Stromal cell of bone marrow (primary cell): ENCODE results near the gene HSD17B13.

Experiments used
- DNase-seq: peaks from one replicate; pipeline ENCODE4 v3.0.0-alpha.2; 2012; ENCODE audit warnings: low read depth

HSD17B13 gene, protein sequence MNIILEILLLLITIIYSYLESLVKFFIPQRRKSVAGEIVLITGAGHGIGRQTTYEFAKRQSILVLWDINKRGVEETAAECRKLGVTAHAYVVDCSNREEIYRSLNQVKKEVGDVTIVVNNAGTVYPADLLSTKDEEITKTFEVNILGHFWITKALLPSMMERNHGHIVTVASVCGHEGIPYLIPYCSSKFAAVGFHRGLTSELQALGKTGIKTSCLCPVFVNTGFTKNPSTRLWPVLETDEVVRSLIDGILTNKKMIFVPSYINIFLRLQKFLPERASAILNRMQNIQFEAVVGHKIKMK

DNA sequence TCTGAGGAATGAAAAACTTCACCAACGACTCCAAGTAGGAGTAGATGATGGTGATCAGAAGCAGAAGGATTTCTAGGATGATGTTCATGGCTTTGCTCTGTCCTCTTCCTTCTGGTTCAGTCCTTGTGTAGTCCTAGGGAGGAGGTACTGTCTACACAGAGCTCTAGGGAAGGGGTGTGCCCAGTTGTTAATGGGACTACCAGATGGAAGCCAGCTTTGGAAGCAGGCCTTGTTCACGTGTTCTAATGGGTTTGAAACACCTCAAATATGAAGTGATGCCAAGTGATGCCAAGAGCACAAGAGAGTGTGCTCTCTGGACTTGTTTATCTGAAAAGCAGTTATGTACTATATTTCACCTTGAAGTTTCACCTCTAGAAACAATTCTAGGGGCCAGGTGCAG, at the start of gene HSD17B13:
Gene HSD17B13 (minus strand): TSS at position 129 of the 400 bp plus-strand sequence. CDS start 41 bp downstream, at position 88.
- no peak for DNase-seq

DNA sequence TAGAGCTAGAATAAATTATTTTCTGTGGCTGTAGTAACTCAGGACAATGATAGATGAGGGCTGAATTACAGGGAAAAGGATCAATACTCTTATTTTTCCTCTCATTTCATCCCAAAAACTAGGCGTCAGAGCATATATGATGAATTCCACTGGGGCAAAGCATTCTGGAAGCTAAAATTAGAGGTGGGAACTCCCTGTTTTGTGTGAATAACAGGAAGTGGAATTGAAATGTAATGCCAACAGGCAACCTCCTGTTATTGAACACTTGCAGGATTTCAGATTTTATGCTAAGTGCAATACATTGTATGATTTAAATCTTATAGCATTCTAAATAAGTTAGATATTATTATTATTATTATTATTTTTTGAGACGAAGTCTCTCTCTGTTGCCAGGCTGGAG, 47.4 kb upstream of the HSD17B13 start:
- DNase-seq = no peak

DNA sequence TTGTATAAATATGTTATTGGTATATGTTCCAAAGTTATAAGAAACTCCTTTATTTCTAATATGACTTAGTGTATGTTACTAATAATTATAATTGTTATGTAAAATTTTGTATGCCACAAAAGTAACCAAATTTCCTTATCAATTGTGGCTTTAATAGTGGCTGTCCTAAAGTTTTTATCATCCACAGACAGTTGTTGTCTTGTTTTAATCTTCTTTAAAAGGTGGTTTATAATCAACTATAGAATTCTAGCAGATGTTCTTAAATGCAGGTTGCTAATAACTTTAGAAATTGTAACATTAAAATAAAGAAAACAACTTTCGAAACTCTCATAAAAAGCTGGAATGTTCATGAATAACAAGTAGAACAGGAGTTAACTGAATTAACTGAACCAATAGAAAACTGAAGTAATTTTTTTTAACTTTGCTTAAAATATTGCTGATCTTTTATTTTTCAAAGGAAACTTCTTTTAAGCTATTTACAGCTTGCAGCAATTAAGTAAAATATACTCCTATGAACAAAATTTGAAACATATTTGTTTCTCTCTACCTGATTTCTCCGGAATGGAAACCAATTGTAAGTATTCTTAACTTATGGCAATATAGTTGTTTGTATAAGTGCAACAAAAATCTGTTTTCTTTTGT, 44.0 kb upstream of the HSD17B13 start:
- DNase-seq = no peak

DNA sequence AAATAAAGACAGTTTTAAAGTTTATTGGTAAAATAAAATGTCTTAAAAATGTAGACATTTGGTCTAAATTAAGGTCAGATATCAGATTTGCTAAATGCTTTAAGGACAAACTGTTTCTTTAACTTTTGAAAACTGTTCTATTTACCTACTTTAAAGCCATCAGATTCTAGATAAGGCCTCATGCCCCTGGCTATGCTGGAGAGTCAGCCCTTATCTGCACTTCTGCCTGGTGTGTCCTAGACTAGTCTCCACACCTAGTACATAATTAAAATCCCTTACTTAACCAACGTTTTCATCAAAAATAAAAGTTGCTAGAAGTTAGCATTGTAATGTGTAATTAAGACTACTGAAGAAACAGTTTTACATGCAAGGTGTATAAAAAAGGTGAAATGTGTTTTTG, 42.7 kb upstream of the HSD17B13 start:
- DNase-seq = no peak

DNA sequence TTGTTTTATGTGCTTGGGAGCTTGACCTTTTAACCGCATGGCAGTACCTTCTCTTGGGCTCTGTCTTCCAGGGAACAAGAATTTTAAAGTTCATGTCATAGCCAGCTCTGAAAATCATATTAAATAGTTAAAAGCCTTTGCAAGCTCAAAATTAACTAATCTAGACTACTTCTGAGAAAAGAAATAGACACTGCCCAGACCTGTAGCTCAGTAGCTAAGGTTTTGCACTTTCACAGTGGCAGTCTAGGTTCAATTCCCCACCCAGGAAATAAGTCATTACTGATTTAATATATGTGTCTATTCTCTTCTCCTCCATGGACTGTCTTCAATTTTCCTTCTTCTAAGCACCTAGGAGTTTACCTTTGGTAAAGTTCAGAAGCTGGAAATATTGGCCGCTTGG, 40.9 kb upstream of the HSD17B13 start:
- DNase-seq = no peak

DNA sequence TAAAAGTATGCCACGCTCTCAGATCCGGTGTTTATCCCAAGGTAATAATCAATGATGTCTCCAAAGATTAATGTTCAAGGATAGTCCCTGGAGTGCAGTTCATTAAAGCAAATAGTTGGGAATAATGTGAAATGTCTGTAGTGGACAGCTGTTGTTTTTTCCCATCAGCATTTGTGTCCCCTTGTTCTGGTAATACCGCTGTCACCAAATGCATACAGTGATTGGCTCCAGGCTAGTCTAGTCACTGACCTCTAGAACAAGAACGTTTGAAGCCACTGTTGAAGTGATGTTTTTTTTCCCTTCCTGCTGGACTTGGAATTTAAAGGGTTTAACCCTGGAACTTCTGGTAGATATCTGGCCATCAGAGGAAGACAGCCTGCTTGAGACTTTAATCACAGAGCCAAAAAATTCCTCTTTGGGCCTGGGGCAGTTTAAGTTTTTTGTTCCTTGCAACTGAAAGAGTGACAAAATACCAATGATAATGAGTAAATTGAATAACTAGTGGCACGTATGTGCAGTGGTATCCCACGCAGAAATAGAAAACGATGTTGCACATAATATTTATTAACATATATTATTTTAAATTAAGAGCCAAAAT, 37.8 kb upstream of the HSD17B13 start:
- no peak for DNase-seq

DNA sequence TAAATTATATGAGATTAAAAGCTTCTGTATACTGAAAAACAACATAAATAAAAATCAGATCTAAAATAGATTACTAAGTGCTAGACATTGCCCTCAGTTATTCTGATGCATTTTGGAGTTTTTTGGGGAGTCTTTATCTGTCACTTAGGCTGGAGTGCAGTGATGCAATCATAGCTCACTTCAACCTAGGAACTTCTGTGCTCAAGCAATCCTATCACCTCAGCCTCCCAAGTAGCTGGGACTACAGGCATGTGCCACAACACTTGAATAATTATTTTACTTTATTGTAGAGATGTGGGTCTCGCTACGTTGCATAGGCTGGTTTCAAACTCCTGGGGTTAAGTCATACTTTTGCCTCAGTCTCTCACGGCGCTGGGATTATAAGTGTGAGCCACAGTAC, 36.6 kb upstream of the HSD17B13 start:
- no peak for DNase-seq

DNA sequence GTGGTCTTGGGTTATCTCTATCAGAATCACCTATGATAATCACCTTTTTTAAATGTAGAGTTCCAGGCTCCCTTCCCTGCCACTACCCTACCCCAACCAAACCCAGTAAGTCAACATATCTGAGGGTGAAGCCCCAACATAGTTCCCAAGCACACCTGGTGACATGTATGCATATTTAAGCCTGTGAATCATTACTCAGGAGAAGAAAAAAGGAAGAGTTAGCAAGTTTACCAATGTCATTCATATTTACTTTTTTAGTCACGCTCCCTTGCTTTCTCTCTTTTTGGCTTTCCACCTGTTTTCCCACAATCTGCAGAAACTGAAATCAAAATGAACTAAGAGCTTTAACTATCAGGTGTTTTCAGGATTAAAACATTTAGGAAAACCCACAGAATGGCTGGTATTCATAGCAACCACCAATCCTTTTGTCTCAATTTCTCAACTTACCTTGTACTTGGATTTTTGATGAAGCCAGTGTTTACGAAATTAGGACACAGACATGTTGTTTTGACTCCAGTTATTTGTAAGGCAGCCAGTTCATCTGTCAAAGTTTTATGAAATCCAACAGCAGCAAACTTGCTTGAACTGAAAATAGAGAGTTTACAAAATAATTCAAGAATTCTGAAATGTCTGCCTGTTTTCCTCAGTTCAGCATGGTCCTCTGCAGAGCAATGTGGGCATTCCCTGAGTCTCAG, 34.3 kb upstream of the HSD17B13 start:
- DNase-seq = no peak

DNA sequence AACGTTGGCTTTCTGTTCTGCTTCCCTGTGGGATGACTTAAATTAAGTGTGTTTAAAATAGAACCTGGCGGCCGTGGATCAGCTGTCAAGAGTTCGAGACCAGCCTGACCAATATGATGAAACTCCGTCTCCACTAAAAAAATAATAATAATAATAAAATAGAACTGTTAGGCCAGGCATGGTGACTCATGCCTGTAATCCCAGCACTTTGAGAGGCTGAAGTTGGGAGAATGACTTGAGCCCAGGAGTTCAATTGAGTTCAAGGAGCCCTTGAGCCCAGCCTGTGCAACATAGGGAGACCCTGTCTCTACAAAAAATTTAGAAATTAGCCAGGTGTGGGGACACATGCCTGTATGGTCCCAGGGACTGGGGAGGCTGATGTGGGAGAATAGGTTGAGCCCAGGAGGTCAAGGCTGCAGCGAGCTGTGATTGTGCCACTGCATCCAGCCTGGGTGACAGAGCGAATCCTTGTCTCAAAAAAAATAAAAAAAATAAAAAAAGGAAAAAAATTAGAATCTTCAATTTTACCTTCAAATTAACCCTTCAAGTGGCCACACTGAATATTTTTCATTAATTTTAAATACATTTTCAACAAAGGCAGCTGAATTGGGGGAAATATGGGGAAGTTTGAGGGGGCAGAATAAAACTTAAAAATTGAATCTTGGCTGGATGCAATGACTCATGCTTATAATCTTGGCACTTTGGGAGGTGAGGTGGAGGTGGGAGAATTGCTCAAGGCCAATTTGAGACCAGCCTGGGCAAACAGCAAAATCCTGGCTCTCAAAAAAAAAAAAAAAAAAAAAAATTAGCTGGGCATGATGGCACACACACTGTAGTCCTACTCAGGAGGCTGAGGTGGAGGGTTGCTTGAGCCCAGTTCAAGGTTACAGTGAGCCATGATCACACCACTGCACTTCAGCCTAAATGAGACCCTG, 31.8 kb upstream of the HSD17B13 start:
- DNase-seq = peak; percentile 35

DNA sequence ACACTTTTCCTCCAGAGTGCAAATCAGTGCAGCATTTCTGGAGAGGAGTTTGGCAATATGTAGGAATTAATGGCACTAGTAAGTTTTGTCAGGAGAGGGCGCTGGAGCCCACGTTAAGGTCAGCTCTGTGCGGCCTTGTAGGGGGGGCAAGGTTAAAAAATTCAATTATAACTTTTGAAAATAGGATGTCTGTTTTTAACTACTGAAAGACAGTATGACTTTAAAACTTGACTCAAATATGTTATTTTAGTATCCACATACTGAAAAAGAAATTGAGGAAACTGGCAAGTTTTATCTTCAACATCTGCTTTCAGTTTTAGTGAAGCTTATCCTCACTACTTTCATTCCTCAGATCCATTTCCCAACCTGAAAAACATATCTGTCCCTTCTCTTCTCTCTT, 30.9 kb upstream of the HSD17B13 start:
- DNase-seq = peak; percentile 44

DNA sequence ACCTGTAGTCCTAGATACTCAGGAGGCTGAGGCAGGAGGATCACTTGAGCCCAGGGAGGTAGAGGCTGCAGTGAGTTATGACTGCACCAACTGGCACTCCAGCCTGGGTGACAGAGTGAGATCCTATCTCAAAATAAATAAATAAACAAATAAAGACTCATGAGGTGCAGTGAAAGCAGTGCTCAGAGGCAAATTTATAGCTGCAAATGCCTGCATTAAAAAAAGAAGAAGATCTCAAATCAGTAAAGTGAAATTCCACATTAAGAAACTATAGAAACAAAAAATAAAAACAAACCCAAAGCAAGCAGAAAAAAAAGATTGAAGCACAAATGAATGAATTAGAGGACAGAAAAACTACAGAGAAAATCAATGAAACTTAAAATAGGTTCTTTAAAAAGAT, 22.5 kb upstream of the HSD17B13 start:
- DNase-seq = no peak

DNA sequence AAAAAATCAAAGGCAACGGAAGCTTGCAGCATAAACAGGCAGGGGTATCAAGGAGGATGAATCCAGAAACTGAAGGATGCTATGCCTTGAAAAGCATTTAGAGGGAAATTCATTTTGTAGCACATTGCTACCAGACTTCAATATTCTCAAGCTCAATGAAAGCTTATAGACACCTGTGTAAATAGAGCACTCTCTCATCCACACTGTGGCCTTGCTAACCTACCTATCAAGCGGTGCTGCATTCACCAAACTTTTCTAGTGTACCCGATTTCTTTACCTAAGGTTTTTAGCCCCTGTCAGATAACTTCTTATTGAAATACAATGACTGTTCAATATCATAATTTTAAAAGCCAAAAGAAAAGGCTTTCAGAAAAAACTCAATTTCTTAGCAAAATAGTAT, 20.2 kb upstream of the HSD17B13 start:
- DNase-seq = no peak

DNA sequence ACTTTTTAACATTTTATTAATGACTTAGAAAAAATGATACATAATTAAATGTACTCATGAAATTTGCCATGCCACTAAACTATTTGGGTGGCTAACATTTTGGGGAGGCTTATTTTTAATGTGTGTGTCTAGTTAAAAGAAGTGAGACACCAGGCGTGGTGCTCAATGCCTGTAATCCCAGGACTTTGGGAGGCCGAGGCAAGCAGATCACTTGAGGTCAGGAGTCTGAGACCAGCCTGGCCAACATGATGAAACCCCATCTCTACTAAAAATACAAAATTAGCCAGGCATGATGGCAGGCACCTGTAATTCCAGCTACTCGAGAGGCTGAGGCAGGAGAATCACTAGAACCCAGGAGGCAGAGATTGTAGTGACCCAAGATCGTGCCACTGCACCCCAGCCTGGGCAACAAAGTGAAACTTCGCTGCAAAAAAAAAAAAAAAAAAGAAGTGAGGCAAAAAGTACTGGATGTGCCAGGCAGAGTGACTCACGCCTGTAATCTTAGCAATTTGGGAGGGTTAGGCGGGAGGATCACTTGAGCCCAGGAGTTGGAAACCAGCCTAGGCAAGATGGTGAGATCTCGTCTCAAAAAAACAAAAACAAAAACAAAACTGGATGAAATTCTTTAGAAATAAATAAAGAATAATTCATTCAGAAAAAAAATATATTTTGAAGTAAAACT, 19.4 kb upstream of the HSD17B13 start:
- peak; percentile 53 for DNase-seq

DNA sequence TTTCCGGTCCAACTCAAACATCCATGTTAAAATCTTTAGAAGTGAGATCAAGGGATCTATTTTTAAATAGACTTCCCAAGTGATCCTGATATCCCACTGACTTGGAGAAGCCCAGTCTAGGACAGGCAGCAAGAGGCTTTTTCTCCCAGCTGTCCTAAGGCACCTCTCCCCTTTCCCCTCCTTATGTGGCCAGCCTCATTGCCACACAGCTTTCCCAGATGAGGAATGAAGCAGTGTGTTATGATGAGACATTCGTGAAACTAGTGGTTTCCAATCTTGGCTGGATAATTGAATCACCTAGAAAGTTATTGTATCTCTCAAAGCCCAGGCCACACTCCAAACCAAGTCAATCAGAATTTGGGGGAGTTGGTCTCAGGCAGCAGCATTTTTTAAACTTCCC, 16.8 kb upstream of the HSD17B13 start:
- DNase-seq = no peak

DNA sequence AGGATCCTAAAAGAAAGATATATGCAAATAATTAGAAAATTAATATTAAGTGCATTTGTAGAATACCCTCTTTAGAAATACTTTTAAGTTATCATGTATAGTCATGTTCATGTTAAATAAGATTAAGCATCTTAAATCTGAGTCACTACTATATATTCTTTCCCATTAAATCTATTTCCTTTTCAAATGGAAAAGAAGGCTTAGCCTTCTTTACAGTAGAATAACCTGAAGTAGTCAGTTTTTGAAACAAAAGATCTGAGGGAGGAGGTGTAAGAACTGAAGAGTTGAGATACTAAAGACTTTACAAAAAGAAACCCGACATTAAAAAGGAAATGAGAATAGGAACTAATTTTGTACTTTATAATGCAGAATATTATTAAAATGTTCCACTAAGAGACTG, 14.7 kb upstream of the HSD17B13 start:
- DNase-seq = no peak

DNA sequence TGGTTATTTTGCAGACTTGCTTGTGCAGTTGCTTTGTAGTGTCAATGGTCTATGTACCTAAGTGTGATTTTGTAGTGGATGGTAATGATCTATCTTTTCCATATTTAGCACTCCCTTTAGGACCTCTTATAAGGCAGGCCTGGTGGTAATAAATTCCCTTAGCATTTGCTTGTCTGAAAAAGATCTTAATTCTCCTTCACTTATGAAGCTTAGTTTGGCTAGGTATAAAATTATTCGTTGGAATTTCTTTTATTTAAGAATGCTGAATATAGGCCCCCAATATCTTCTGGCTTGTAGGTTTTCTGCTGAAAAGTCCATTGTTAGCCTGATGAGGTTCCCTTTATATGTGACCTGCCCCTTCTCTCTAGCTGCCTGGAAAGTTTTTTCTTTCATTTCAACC, 10.6 kb upstream of the HSD17B13 start:
- DNase-seq = no peak

DNA sequence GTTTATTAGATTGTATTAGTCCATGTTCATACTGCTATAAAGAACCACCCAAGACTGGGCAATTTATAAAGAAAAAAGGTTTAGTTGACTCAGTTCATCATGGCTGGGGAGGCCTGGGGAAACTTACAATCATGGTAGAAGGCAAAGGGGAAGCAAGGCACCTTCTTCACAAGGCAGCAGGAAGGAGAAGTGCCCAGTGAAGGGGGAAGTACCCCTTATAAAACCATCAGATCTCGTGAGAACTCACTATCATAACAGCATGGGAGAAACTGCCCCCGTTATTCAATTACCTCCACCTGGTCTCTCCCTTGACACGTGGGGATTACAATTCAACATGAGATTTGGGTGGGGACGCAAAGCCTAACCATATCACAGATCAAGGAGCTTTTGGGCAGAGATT, 8.1 kb upstream of the HSD17B13 start:
- DNase-seq = no peak

DNA sequence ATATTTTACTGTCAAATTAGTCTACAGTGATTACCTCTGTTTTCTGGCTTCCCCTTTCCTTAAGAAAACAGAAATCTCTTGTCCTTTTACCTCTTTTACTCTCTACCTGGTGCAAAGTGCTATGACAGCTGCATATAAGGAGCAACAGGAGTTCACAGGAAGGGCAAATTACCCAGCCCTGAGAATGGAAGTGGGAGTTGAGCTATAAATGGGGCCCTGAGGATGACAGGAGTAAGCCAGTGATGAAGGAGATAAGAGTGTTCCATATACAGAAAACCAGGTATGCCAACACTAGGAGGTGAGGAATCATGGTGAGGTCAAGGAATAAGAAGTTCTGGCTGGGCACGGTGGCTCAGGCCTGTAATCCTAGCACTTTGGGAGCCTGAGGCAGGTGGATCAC, 4.5 kb upstream of the HSD17B13 start:
- no peak for DNase-seq

DNA sequence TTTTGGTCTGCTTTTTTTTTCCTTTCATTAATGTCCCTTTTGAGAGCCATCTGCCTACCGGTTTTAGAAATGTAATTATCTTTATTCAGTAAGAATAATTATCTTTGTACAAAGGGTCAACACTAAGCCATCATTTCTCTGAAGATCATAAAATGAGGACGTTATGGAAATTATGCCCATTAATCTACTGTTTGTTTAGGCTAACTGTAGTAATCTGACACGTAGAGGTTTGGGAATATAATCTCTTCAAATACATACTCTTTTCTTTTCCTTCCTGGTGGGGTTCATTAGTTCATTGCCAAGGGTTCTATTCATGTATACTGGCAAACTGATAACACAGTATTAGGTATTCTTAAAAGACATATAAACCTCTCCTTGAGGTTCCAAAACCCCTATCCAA, 3.8 kb upstream of the HSD17B13 start:
- no peak for DNase-seq

DNA sequence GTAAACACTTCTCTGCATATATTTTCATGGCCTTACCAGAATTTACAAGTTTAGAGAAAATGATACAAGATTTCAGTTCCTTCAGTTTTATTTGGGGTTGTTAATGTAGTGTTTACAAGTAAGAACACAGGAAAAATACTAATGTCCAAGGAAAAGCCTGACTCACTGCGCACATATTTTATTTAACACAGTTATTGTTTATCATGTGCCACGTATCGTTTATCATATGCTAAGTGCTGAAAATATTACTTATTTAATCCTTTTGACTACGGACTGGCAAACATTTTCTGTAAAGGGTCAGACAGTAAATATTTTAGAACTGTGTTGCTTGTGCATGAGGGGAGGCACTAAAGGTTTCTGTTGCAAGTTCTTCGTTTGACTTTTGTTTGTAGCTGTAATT, 794 bp downstream of the HSD17B13 start:
- no peak for DNase-seq

DNA sequence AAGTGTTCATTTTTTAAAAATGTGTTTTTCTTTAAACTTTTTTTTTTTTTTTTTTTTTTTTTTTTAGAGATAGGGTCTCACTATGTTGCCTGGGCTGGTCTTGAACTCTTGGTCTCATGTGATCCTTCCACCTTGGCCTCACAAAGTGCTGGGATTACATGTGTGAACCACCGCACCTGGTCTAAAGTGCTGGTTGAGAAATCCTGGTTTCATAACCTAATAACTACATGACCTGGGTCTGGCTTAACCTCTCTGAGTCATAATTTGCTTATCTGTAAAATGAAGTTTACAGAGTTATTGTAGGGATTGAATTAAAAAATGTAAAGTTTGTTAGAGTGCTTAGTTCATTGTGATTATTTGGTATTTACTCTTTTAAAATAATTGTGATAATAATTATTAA, 5.2 kb downstream of the HSD17B13 start:
- DNase-seq = no peak
